Coronary artery (tissue), 2 donors: ENCODE results near the gene LMCD1.
A peak's percentile ranks its signal among the peaks of the same experiment; 100 is the strongest.

Source experiments
- DNase-seq: peaks from one replicate; pipeline ENCODE4 v3.0.0-alpha.2; 2017; ENCODE audit warnings: low spot score
- H3K27ac ChIP-seq, 2 donors: fragments of 200-600 bp; sonication (generic); one replicate each; pipeline ENCODE4 v1.5.1; 2016 to 2019
- H3K4me3 ChIP-seq: fragments of 200-600 bp; sonication (generic); 2 replicates; pipeline ENCODE4 v1.5.1; 2016; ENCODE audit warnings: mild to moderate bottlenecking, moderate library complexity
- CTCF ChIP-seq: fragments of 200-600 bp; sonication (generic); IDR thresholded peaks from one replicate; pipeline ENCODE4 v1.5.1; 2019; ENCODE audit warnings: antibody characterized with exemption

LMCD1 gene

GRCh38 chr3:8599146-8599545, 97.5 kb downstream of the LMCD1 start:
- TF ChIP-seq CTCF: no peak
- Histone ChIP-seq H3K27ac (no peak overlapping the region), H3K4me3 (no peak overlapping the region)
- peak; percentile 29 for DNase-seq

- H3K27ac ChIP-seq: no peak overlapping the region
- no peak overlapping the region for H3K4me3 ChIP-seq
- TF ChIP-seq CTCF: no peak
- DNase-seq: no peak
These were observed 98.8 kb downstream of the LMCD1 start for GRCh38 chr3:8600457-8600856.

GRCh38 chr3:8603115-8603710, 101.6 kb downstream of the LMCD1 start:
- no peak for TF ChIP-seq CTCF
- H3K27ac ChIP-seq: peak overlapping the region in 1 of 2 donors; percentile 35
- DNase-seq: peak; percentile 70
- no peak overlapping the region for H3K4me3 ChIP-seq

GRCh38 chr3:8604006-8604405, 102.4 kb downstream of the LMCD1 start:
- no peak for TF ChIP-seq CTCF
- Histone ChIP-seq H3K4me3 (no peak overlapping the region), H3K27ac (no peak overlapping the region)
- DNase-seq: peak; percentile 40

- TF ChIP-seq CTCF: no peak
- no peak overlapping the region for H3K4me3 ChIP-seq
- peak; percentile 17 for DNase-seq
These were observed 103.4 kb downstream of the LMCD1 start for GRCh38 chr3:8604988-8605387.

GRCh38 chr3:8606701-8607231, 105.1 kb downstream of the LMCD1 start:
- peak; percentile 21 for DNase-seq
- no peak for TF ChIP-seq CTCF
- peak overlapping the region in 1 of 2 donors; percentile 36 for H3K27ac ChIP-seq
- no peak overlapping the region for H3K4me3 ChIP-seq

More at GRCh38 chr3:8604988-8605387, 103.4 kb downstream of the LMCD1 start:
- no peak overlapping the region for H3K27ac ChIP-seq
